CD4-positive, alpha-beta T cell treated with Interleukin-10 for 1 hour (primary cell): ENCODE data around the gene MRPL54.

ENCODE experiments used
- DNase-seq: peaks from one replicate; pipeline ENCODE4 v3.0.0-alpha.2; 2020

MRPL54 gene

GRCh38 chr19:3785938-3786824 lies 23.7 kb downstream of the MRPL54 start, which contains the start of gene MATK:
Gene MATK, minus strand, starts transcription at chr19:3786381. Its CDS starts 1,246 bp downstream, at chr19:3785135.
- DNase-seq: peak; percentile 39

DNA sequence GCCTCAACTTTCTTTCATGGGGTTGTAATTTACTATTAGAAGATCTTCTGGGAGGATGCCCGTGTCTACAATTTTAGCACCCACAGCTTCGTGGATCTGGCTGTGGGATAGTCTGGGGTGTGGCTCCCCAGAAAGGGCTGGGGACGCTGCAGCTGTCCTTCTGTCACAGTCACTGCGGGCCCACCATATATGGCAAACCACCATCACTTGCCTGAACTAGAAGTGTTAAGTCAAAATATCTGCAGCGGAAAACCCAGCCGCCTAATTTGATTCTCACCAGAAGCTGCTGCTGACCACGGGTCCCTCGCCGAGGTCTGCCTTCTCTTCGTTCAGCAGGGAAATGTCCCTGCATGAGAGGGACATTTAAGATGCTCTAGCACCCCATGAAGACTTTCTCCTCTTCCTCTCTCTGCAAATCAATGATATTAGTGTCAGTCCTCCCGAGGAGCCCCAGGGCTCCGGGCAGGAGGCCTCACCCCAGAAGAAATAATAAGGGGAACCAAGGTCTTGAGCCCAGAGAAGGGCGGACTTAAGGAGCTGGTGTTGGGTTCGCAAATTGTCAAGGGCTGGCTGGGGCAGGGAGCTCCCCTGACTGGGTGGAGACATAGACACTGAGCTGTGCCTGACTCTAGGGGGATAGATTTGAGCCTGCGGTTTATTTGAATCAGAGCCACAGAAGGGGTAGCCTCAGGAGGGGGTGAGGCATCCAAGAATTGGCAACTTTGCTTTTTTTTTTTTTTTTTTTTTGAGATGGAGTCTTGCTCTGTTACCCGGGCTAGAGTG lies 26.7 kb downstream of the MRPL54 start:
- DNase-seq: peak; percentile 60

- no peak for DNase-seq
Measured at GRCh38 chr19:3790209-3790734, 27.8 kb downstream of the MRPL54 start.

- no peak for DNase-seq
Measured at GRCh38 chr19:3790941-3791340, 28.5 kb downstream of the MRPL54 start.

DNA sequence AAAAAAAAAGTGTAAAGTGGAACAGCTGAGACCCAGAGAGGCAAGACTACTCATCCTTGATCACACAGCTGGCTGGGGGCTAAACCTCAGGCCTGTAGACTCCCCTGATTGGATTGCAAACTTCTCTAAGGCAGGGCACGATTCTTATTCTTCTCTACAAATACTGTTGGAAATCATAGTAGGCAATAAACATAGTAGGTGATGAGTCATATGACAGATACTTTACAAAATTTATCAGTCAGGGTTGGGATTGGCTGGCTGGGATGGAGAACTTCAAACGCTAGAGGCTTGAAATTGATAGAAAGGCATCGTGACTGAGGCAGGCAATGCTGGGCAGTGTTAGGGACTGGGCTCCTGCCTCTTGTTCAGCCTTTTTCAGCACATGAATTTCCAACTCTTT lies 29.6 kb downstream of the MRPL54 start:
- DNase-seq: no peak

DNA sequence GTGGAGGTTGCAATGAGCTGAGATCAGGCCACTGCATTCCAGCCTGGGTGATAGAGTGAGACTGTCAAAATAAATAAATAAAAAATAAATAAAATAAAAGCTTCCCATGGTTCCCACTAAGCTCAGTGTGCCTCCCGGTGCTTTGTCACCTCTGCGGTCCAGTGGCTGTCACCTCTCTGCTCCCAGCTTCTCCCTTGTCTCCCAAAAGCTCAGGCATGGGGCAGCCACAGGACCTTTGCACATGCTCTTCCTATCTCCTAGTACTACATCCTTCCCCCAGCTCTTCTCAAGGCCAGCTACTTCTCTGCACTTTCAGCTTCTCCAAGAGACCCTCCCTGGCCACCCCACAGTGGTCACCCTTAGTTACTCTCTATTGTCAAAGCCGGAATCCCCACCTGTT lies 31.3 kb downstream of the MRPL54 start:
- no peak for DNase-seq

DNA sequence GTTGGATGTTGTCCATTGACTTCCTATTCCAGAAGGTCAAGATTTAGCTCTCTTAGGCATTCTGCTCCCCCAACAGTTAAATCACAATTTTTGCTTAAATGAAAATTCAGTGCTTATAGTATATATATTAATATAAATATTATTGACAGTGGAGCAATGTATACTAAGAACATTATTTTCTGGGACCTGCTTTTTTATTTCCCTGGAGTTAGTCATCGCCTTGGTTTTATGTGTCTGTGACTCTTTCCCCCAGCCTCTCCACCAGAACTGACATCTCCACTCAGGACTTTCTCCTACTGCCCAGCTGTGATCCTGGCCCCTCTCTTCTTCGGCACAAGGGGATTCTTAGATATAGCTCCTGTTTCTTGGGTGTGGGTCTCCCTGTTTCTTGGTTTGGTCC lies 33.9 kb downstream of the MRPL54 start:
- no peak for DNase-seq

DNA sequence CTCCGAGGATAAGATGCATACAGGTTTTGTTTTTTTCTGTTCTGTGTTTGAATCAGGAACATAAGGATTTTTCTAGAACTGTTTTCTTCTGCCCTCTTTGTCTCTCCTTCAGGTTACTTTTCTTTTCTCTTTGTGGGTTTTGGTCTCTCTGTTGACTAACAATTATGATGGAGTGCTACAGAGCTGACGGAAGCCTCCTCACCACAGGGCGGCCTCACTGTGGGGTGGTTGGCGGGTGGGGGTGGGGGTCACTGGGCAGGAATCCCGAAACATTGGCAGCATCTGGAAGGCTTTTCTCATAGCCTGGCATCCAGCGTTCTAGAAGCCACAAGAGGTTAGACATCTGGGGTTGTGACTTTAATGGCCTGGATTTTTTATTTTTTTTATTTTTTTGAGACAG lies 35.7 kb downstream of the MRPL54 start:
- DNase-seq: peak; percentile 57

- DNase-seq: no peak
Measured at GRCh38 chr19:3800996-3801395, 38.5 kb downstream of the MRPL54 start.

DNA sequence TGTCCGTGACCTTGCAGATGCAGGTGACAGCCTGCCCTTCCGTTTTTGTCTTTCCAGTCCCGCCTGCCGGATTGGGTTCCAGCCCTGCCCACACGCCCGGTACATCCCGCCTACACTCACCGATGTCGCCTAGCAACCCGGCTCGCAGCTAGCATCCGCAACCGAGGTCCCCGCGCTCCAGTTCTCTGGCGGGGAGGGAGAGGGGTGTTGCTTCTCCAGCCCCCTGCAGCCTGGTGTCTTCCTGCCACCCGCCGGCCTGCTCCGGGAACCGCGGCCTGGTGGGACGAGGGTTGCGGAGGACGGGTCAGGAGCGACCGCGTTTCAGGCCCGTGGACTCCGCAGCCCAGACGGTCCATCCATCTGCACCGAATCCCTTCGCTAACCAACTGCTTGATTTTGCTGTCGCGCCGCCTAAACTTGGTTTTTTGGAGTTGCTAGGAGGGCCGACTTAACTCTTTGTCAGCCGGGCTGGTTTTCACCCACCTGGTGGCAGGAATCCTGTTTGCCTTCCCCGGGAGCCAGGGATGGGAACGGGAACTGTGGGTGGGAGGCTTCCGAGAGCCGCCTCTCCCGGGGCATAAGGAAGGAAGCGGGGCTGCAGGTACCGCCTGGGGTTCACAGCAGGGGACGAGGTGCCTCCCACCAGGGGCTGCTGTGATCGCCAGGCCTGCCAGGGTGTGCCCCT lies 39.1 kb downstream of the MRPL54 start:
- peak; percentile 68 for DNase-seq

DNA sequence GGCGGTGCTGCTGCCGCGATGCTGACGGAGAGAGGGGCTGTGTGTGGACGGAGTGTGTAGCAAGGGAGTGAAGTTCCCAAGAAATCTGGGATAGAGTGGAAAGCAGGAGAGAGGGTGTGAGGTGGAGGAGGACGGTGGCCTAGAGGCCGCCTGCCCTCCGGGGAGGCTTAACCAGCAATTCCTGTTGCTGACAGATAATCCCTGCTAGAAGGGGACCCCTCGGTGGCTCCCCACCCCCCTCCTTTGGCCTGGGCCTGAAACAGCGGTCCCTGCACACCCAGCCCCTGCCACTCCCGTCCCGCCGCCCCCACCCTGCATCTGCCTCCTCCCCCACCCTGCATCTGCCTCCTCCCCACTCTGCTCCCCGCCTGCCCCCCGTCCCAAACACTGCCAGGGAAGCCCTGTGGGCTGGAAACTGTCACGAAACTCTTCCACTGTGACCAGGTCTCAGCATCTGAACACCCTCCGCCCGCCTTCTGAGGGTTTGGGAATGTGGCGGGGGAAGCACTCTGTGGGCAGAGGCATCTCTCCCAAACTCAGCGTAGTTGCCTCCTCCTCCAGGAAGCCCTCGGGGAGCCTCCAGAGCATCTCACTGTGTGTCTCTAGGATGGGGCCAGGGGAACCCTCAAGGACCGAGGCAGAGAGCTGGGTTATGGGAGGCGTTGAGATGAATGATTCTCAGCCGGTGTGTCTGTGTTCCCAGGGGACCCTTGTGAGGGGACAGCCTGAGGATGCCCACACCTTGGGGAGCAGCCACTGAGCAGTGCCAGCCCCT lies 40.8 kb downstream of the MRPL54 start:
- DNase-seq: no peak

GRCh38 chr19:3803986-3804385 lies 41.5 kb downstream of the MRPL54 start:
- DNase-seq: no peak

GRCh38 chr19:3804429-3804828 lies 41.9 kb downstream of the MRPL54 start:
- no peak for DNase-seq

- DNase-seq: no peak
Measured at GRCh38 chr19:3805859-3806258, 43.4 kb downstream of the MRPL54 start.

- DNase-seq: no peak
Measured at GRCh38 chr19:3807131-3807480, 44.6 kb downstream of the MRPL54 start.

GRCh38 chr19:3807574-3808354 lies 45.3 kb downstream of the MRPL54 start:
- DNase-seq: no peak

DNA sequence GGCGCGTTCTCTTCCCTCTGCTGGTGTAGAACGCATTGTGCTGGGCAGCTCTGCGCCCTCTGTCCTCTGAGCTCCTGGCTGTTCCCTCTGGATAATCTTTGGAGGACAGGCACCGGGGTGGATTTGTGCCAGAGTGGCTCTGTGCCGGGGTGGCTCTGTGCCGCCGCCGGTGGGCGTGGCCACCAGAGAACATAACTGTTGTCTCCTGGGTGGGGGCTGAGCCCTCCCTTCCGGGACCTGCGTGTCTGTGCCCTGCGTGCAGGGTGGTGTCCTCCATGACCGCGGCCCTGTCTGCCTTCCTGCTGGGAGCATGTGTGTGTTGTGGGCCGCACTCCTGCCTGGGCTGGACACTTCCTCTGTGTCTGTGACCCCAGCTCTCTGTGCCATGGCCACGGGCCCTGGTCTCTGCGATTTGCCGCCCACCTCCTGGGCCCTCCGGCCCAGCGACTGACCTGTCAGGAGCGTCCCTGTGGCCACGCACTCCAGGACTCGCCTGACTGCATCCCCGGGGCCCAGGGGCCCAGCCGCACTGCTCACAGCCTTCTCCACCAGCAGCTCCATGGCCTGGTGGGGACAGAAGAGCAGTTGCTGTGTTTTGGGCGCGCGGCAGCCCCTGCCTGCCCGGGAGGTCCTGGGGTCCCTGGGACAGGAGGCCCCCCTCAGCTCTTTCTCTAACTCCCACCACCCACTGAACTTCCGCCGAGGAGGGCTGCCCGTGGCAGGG lies 46.1 kb downstream of the MRPL54 start:
- DNase-seq: no peak

DNA sequence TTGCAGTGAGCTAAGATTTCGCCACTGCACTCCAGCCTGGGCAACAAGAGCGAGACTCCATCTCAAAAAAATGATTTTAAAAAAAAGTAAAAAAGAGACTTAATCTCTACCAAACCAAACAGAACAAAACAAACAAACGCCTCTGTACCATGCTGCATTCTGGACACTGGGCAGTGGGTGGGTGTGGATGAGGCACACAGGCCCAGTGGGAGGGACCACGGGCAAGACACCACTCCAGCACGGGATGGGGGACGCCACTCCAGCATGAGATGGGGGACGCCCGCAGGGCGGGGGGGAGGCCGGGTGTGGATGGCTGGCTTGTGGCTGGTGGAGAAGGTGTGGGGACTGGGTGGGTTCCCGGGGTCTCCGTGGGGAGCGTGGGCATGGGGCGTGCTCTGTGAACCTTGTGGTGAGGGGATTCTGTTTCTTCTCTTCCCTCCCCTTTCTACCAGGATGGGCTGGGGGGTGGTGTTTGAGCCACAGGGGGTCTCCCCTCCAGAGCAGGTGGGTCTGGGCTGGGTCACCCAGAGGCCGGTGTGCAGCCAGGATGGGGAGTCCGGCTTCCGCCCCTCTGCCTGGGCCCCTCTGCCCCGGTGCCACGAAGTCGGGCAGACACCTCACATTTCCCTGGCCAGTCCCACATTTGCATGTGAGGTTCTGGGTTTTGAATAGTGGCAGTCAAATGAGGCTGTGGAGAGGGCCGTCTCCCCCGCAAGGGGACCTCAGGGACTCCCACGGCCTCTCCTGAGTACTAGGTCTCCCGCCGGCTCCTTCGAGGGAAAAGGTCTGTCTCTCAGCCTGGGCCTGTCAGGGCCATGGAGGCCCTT lies 47.6 kb downstream of the MRPL54 start:
- DNase-seq: no peak

GRCh38 chr19:3810708-3811355 lies 48.4 kb downstream of the MRPL54 start:
- no peak for DNase-seq
